HepG2 (cell line): ENCODE results near the gene RTBDN. TPM values are rescaled to one million over a fixed set of nuclear protein-coding genes. Genes with fewer than 3 reads are reported as not detected.
A peak's percentile ranks its signal among the peaks of the same experiment; 100 is the strongest.

Source experiments
- IRX3 ChIP-seq: sonication (generic); formaldehyde crosslinking; IDR thresholded peaks from 2 replicates; pipeline ENCODE4 v1.8.1; 2023; ENCODE audit warnings: mild to moderate bottlenecking, low read depth, missing genetic modification reagents, borderline replicate concordance
- JUN ChIP-seq: sonication (generic); formaldehyde crosslinking; IDR thresholded peaks from 2 replicates; pipeline ENCODE4 v1.4.0; 2020; ENCODE audit warnings: mild to moderate bottlenecking, missing genetic modification reagents
- RELA ChIP-seq: sonication (generic); formaldehyde crosslinking; IDR thresholded peaks from 2 replicates; pipeline ENCODE4 v1.4.0; 2020; ENCODE audit warnings: missing genetic modification reagents
- TEAD3 ChIP-seq: optimal IDR thresholded peaks from 2 replicates; pipeline ENCODE3; 2016; ENCODE audit warnings: borderline replicate concordance
- ZNF383 ChIP-seq: sonication (generic); formaldehyde crosslinking; IDR thresholded peaks from 2 replicates; pipeline ENCODE4 v1.4.0; 2020; ENCODE audit warnings: missing genetic modification reagents, mild to moderate bottlenecking, borderline replicate concordance
- ZNF432 ChIP-seq: sonication (generic); formaldehyde crosslinking; IDR thresholded peaks from 2 replicates; pipeline ENCODE4 v1.5.0; 2020; ENCODE audit warnings: missing genetic modification reagents, mild to moderate bottlenecking, borderline replicate concordance
- polyA plus RNA-seq, 8 experiments: library from polyadenylated mRNA; depleted of rRNA in 3 of 8; stranded (reverse) in 7 of 8; unstranded in 1 of 8; fragments of >200 nt; fragmentation: Illumina TruSeq in 4 of 8; extraction: Trizol in 4 of 8; gene quantifications; 2 replicates each; pipeline versions ENCODE4 v1.2.1 to v1.2.3, GENCODE V29; 2011 to 2016; ENCODE audit warnings: low read depth in 4 of 8, missing spikeins in 1 of 8, mixed read lengths in 1 of 8; ENCODE audit not compliant: insufficient read depth in 1 of 8
- total RNA-seq, 5 experiments: library from RNA; depleted of rRNA; stranded (reverse); fragments of >200 nt; fragmentation: Illumina TruSeq; extraction: Trizol; gene quantifications; 2 replicates each; pipeline ENCODE4 v1.2.3, GENCODE V29; 2016; ENCODE audit warnings: low read depth in 1 of 5
- TF ChIP-seq, protein P1 (sequence below): sonication (generic); formaldehyde crosslinking; IDR thresholded peaks from 2 replicates; pipeline ENCODE4 v1.4.0; 2020; ENCODE audit warnings: missing genetic modification reagents, mild to moderate bottlenecking, borderline replicate concordance
- TF ChIP-seq, protein P2 (sequence below): sonication (generic); formaldehyde crosslinking; conservative IDR thresholded peaks from 2 replicates; pipeline ENCODE4 v1.4.0; 2020; ENCODE audit warnings: missing genetic modification reagents
- TF ChIP-seq, protein P3 (sequence below): sonication (generic); formaldehyde crosslinking; IDR thresholded peaks from 2 replicates; pipeline ENCODE4 v1.5.1; 2020; ENCODE audit warnings: mild to moderate bottlenecking, missing genetic modification reagents, borderline replicate concordance
- TF ChIP-seq, protein P4 (sequence below): sonication (generic); formaldehyde crosslinking; IDR thresholded peaks from 2 replicates; pipeline ENCODE4 v1.5.0; 2020; ENCODE audit warnings: mild to moderate bottlenecking, missing genetic modification reagents
- TF ChIP-seq, protein P5 (sequence below): IDR thresholded peaks from 2 replicates; pipeline ENCODE4 v1.6.1; 2012; ENCODE audit warnings: low read depth, low read length, improper control_type of control experiment

The RTBDN gene
- total and polyA plus RNA-seq, 2 of the 13 experiments (the other 11 are each of a cell fraction or from before 2014, with no cell fraction given) = 0.27 to 0.48 TPM

DNA sequence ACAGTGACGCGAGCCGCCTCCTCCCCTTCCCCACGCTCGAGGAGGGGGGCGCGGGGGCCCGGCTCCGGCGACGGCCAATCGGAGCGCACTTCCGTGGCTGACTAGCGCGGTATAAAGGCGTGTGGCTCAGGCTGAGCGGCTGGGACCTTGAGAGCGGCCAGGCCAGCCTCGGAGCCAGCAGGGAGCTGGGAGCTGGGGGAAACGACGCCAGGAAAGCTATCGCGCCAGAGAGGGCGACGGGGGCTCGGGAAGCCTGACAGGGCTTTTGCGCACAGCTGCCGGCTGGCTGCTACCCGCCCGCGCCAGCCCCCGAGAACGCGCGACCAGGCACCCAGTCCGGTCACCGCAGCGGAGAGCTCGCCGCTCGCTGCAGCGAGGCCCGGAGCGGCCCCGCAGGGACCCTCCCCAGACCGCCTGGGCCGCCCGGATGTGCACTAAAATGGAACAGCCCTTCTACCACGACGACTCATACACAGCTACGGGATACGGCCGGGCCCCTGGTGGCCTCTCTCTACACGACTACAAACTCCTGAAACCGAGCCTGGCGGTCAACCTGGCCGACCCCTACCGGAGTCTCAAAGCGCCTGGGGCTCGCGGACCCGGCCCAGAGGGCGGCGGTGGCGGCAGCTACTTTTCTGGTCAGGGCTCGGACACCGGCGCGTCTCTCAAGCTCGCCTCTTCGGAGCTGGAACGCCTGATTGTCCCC lies 42.9 kb downstream of the RTBDN start, which contains the start of gene JUNB (continued):
- TF ChIP-seq ZNF432 (CRISPR knock-in tag) (no peak), ZNF383 (no peak), JUN (CRISPR knock-in tag) (no peak), IRX3 (CRISPR knock-in tag) (no peak), RELA (CRISPR knock-in tag) (0 out of 2 replicates have a peak, but pooled peaks have one; percentile 85), TEAD3 (CRISPR knock-in tag) (peak; percentile 12)
- TF ChIP-seq, protein P1, sequence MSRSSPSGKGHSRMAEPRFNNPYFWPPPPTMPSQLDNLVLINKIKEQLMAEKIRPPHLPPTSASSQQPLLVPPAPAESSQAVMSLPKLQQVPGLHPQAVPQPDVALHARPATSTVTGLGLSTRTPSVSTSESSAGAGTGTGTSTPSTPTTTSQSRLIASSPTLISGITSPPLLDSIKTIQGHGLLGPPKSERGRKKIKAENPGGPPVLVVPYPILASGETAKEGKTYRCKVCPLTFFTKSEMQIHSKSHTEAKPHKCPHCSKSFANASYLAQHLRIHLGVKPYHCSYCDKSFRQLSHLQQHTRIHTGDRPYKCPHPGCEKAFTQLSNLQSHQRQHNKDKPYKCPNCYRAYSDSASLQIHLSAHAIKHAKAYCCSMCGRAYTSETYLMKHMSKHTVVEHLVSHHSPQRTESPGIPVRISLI = 0 out of 2 replicates have a peak, but pooled peaks have one; percentile 21
- TF ChIP-seq, protein P2, sequence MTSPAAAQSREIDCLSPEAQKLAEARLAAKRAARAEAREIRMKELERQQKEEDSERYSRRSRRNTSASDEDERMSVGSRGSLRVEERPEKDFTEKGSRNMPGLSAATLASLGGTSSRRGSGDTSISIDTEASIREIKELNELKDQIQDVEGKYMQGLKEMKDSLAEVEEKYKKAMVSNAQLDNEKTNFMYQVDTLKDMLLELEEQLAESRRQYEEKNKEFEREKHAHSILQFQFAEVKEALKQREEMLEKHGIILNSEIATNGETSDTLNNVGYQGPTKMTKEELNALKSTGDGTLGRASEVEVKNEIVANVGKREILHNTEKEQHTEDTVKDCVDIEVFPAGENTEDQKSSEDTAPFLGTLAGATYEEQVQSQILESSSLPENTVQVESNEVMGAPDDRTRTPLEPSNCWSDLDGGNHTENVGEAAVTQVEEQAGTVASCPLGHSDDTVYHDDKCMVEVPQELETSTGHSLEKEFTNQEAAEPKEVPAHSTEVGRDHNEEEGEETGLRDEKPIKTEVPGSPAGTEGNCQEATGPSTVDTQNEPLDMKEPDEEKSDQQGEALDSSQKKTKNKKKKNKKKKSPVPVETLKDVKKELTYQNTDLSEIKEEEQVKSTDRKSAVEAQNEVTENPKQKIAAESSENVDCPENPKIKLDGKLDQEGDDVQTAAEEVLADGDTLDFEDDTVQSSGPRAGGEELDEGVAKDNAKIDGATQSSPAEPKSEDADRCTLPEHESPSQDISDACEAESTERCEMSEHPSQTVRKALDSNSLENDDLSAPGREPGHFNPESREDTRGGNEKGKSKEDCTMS (CRISPR knock-in tag) = no peak; the same call in 1 of the 2 replicates
- TF ChIP-seq, protein P3, sequence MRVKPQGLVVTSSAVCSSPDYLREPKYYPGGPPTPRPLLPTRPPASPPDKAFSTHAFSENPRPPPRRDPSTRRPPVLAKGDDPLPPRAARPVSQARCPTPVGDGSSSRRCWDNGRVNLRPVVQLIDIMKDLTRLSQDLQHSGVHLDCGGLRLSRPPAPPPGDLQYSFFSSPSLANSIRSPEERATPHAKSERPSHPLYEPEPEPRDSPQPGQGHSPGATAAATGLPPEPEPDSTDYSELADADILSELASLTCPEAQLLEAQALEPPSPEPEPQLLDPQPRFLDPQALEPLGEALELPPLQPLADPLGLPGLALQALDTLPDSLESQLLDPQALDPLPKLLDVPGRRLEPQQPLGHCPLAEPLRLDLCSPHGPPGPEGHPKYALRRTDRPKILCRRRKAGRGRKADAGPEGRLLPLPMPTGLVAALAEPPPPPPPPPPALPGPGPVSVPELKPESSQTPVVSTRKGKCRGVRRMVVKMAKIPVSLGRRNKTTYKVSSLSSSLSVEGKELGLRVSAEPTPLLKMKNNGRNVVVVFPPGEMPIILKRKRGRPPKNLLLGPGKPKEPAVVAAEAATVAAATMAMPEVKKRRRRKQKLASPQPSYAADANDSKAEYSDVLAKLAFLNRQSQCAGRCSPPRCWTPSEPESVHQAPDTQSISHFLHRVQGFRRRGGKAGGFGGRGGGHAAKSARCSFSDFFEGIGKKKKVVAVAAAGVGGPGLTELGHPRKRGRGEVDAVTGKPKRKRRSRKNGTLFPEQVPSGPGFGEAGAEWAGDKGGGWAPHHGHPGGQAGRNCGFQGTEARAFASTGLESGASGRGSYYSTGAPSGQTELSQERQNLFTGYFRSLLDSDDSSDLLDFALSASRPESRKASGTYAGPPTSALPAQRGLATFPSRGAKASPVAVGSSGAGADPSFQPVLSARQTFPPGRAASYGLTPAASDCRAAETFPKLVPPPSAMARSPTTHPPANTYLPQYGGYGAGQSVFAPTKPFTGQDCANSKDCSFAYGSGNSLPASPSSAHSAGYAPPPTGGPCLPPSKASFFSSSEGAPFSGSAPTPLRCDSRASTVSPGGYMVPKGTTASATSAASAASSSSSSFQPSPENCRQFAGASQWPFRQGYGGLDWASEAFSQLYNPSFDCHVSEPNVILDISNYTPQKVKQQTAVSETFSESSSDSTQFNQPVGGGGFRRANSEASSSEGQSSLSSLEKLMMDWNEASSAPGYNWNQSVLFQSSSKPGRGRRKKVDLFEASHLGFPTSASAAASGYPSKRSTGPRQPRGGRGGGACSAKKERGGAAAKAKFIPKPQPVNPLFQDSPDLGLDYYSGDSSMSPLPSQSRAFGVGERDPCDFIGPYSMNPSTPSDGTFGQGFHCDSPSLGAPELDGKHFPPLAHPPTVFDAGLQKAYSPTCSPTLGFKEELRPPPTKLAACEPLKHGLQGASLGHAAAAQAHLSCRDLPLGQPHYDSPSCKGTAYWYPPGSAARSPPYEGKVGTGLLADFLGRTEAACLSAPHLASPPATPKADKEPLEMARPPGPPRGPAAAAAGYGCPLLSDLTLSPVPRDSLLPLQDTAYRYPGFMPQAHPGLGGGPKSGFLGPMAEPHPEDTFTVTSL = no peak
- TF ChIP-seq, protein P4, sequence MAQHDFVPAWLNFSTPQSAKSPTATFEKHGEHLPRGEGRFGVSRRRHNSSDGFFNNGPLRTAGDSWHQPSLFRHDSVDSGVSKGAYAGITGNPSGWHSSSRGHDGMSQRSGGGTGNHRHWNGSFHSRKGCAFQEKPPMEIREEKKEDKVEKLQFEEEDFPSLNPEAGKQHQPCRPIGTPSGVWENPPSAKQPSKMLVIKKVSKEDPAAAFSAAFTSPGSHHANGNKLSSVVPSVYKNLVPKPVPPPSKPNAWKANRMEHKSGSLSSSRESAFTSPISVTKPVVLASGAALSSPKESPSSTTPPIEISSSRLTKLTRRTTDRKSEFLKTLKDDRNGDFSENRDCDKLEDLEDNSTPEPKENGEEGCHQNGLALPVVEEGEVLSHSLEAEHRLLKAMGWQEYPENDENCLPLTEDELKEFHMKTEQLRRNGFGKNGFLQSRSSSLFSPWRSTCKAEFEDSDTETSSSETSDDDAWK (CRISPR knock-in tag) = no peak
- TF ChIP-seq, protein P5, sequence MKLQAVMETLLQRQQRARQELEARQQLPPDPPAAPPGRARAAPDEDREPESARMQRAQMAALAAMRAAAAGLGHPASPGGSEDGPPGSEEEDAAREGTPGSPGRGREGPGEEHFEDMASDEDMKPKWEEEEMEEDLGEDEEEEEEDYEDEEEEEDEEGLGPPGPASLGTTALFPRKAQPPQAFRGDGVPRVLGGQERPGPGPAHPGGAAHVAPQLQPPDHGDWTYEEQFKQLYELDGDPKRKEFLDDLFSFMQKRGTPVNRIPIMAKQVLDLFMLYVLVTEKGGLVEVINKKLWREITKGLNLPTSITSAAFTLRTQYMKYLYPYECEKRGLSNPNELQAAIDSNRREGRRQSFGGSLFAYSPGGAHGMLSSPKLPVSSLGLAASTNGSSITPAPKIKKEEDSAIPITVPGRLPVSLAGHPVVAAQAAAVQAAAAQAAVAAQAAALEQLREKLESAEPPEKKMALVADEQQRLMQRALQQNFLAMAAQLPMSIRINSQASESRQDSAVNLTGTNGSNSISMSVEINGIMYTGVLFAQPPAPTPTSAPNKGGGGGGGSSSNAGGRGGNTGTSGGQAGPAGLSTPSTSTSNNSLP = no peak
